ENCODE data around the gene PABPN1.

DNA sequence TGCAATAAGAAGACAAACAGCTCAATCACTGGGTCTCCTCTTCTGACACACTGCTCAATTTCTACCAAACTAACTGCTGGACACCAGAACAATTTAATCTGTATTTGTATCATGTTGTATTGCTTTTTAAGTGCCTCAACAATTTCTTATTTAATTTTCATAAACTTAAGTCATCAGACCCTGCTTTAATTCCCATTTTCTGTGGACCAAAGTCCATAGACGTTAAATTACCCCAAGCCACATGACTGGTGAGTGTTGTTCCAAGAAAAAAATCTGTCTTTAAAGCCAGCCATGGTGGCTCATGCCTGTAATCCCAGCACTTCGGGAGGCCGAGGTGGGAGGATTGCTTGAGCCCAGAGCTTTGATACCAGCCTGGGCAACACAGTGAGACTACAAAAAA lies 44.1 kb upstream of the PABPN1 start:
- TF ChIP-seq, protein P1, sequence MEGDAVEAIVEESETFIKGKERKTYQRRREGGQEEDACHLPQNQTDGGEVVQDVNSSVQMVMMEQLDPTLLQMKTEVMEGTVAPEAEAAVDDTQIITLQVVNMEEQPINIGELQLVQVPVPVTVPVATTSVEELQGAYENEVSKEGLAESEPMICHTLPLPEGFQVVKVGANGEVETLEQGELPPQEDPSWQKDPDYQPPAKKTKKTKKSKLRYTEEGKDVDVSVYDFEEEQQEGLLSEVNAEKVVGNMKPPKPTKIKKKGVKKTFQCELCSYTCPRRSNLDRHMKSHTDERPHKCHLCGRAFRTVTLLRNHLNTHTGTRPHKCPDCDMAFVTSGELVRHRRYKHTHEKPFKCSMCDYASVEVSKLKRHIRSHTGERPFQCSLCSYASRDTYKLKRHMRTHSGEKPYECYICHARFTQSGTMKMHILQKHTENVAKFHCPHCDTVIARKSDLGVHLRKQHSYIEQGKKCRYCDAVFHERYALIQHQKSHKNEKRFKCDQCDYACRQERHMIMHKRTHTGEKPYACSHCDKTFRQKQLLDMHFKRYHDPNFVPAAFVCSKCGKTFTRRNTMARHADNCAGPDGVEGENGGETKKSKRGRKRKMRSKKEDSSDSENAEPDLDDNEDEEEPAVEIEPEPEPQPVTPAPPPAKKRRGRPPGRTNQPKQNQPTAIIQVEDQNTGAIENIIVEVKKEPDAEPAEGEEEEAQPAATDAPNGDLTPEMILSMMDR (IDR thresholded peaks at IDR 0.05 in 2 of 3, conservative IDR thresholded peaks at IDR 0.05 in 1 of 3; ENCODE audit: borderline replicate concordance in 1 of 3, insufficient read depth in 1 of 3, low read depth in 2 of 3, low read length in 2 of 3), result no peak
- TF ChIP-seq ATF3 (IDR thresholded peaks at IDR 0.05) (no peak), ZNF274 (IDR thresholded peaks at IDR 0.05; ENCODE audit: low read depth, low read length) (no peak), EGR1 (IDR thresholded peaks at IDR 0.05; ENCODE audit: low read depth) (no peak)
